HG03139 (cell line): Measurements from ENCODE around the gene GGT1.
"Not testable (repeated sequence)": the region's sequence is repeated elsewhere in the genome, so short reads cannot be mapped to it uniquely, and the experiment has no call there.

Experiments used
- ATAC-seq: cut with Tn5 transposase; IDR thresholded peaks from one replicate; pipeline ENCODE4 v1.9.1; 2021; ENCODE audit not compliant: unreplicated experiment

GGT1 gene

GRCh38 chr22:24583221-24584165 is 19.5 kb upstream of the GGT1 start:
- no peak for ATAC-seq

- no peak for ATAC-seq
These were observed 18.7 kb upstream of the GGT1 start for GRCh38 chr22:24584166-24584790.

GRCh38 chr22:24584871-24585411 is 18.1 kb upstream of the GGT1 start:
- no peak for ATAC-seq

- ATAC-seq = no peak
These were observed 17.5 kb upstream of the GGT1 start for GRCh38 chr22:24585461-24585860.

- ATAC-seq = no peak
These were observed 17.0 kb upstream of the GGT1 start for GRCh38 chr22:24585927-24586546.

GRCh38 chr22:24587251-24587650 is 15.7 kb upstream of the GGT1 start:
- no peak for ATAC-seq

GRCh38 chr22:24587948-24588347 is 15.0 kb upstream of the GGT1 start:
- no peak for ATAC-seq

GRCh38 chr22:24588381-24588756 is 14.6 kb upstream of the GGT1 start:
- ATAC-seq = no peak

- ATAC-seq = no peak
These were observed 14.1 kb upstream of the GGT1 start for GRCh38 chr22:24588757-24589481.

- ATAC-seq = no peak
These were observed 13.4 kb upstream of the GGT1 start for GRCh38 chr22:24589518-24590030.

GRCh38 chr22:24590596-24591173 is 12.3 kb upstream of the GGT1 start:
- ATAC-seq = no peak

GRCh38 chr22:24591286-24591830 is 11.6 kb upstream of the GGT1 start:
- no peak for ATAC-seq

- ATAC-seq = no peak
These were observed 10.7 kb upstream of the GGT1 start for GRCh38 chr22:24592058-24592850.

- ATAC-seq = peak; percentile 88
These were observed 10.0 kb upstream of the GGT1 start, which contains the start of gene LRRC75B for GRCh38 chr22:24592851-24593558. LRRC75B (minus strand) TSS chr22:24593073; CDS start chr22:24593039, 34 bp downstream.

- ATAC-seq = not testable (repeated sequence)
These were observed 9.5 kb upstream of the GGT1 start for GRCh38 chr22:24593559-24593835.

GRCh38 chr22:24593836-24594568 is 9.0 kb upstream of the GGT1 start:
- no peak for ATAC-seq

GRCh38 chr22:24594569-24595120 is 8.3 kb upstream of the GGT1 start:
- no peak for ATAC-seq

GRCh38 chr22:24595228-24595627 is 7.8 kb upstream of the GGT1 start:
- no peak for ATAC-seq
